HEK293 (cell line): ENCODE data around the gene MYL4.

ENCODE experiments used
- CTCF ChIA-PET: fragments of 350-600 bp; formaldehyde crosslinking; extraction: SDS; loops from one replicate; lab custom pipeline; 2021; ENCODE audit warnings: antibody characterized with exemption; lab: Yijun Ruan, JAX
- POLR2A ChIA-PET: fragments of 300-600 bp; formaldehyde crosslinking; extraction: SDS; loops from one replicate; lab custom pipeline; 2020; ENCODE audit warnings: antibody characterized with exemption, inconsistent platforms; lab: Yijun Ruan, JAX
- H3K27ac ChIP-seq: fragments of 200-500 bp; sonication (Bioruptor generic); 2 replicates; pipeline ENCODE4 v1.5.1; 2014; ENCODE audit warnings: low read depth, low read length, control low read depth, inconsistent platforms; ENCODE audit errors: extremely low read depth
- H3K36me3 ChIP-seq, 2 experiments: fragments of 200-500 bp in 1 of 2; sonication (Bioruptor generic) in 1 of 2; 1 replicate in 1 of 2; 2 replicates in 1 of 2; pipeline ENCODE4 v1.5.1; 2014 to 2017; ENCODE audit warnings: inconsistent platforms in 2 of 2, low read length in 2 of 2; ENCODE audit not compliant: control insufficient read depth in 2 of 2, insufficient read depth in 1 of 2
- H3K4me1 ChIP-seq: fragments of 200-500 bp; sonication (Bioruptor generic); 2 replicates; pipeline ENCODE4 v1.5.1; 2014; ENCODE audit warnings: mild to moderate bottlenecking, low read length, inconsistent platforms; ENCODE audit not compliant: control insufficient read depth, insufficient read depth
- H3K4me3 ChIP-seq: 2 replicates; pipeline ENCODE4 v1.5.1; 2011; ENCODE audit warnings: low read depth, mild to moderate bottlenecking, control low read depth, low read length, moderate library complexity
- H3K9me3 ChIP-seq: fragments of 200-500 bp; sonication (Bioruptor generic); 2 replicates; pipeline ENCODE4 v1.5.1; 2014; ENCODE audit warnings: low read depth, low read length, inconsistent platforms; ENCODE audit not compliant: control insufficient read depth, insufficient read depth
- FEZF1 ChIP-seq: fragments of 450-650 bp; formaldehyde crosslinking; IDR thresholded peaks from 2 replicates; pipeline ENCODE4 v1.5.1; 2016; ENCODE audit warnings: missing biosample characterization, missing genetic modification characterization
- GLIS1 ChIP-seq: fragments of 450-650 bp; formaldehyde crosslinking; IDR thresholded peaks from 2 replicates; pipeline ENCODE4 v1.5.1; 2016; ENCODE audit warnings: missing biosample characterization, missing genetic modification characterization
- MEIS1 ChIP-seq: sonication (generic); formaldehyde crosslinking; IDR thresholded peaks from 2 replicates; pipeline ENCODE4 v1.8.1; 2022; ENCODE audit warnings: missing genetic modification reagents, mild to moderate bottlenecking, borderline replicate concordance
- MZF1 ChIP-seq: fragments of 450-650 bp; formaldehyde crosslinking; IDR thresholded peaks from 2 replicates; pipeline ENCODE4 v1.5.1; 2017; ENCODE audit warnings: missing biosample characterization, missing genetic modification characterization, borderline replicate concordance
- PRDM1 ChIP-seq: fragments of 450-650 bp; formaldehyde crosslinking; IDR thresholded peaks from 2 replicates; pipeline ENCODE4; 2016; ENCODE audit warnings: missing biosample characterization, missing genetic modification characterization
- PRDM4 ChIP-seq: fragments of 450-650 bp; formaldehyde crosslinking; IDR thresholded peaks from 2 replicates; pipeline ENCODE4 v1.5.1; 2017; ENCODE audit warnings: missing biosample characterization, missing genetic modification characterization
- SCRT1 ChIP-seq: fragments of 450-650 bp; formaldehyde crosslinking; IDR thresholded peaks from 2 replicates; pipeline ENCODE4 v1.5.1; 2016; ENCODE audit warnings: missing biosample characterization, missing genetic modification characterization, borderline replicate concordance
- ZBTB10 ChIP-seq: fragments of 450-650 bp; formaldehyde crosslinking; IDR thresholded peaks from 2 replicates; pipeline ENCODE4 v1.5.1; 2016; ENCODE audit warnings: missing biosample characterization, missing genetic modification characterization
- ZBTB21 ChIP-seq: fragments of 450-650 bp; formaldehyde crosslinking; IDR thresholded peaks from 2 replicates; pipeline ENCODE4 v1.5.1; 2017; ENCODE audit warnings: missing biosample characterization, missing genetic modification characterization
- ZNF114 ChIP-seq: fragments of 450-650 bp; formaldehyde crosslinking; IDR thresholded peaks from 2 replicates; pipeline ENCODE4 v1.5.0; 2017; ENCODE audit warnings: missing biosample characterization, missing genetic modification characterization
- ZNF202 ChIP-seq: fragments of 450-650 bp; formaldehyde crosslinking; IDR thresholded peaks from 2 replicates; pipeline ENCODE4 v1.5.1; 2016; ENCODE audit warnings: missing biosample characterization, missing genetic modification characterization, borderline replicate concordance
- ZNF274 ChIP-seq, 2 experiments: fragments of 200-500 bp in 1 of 2; fragments of 450-650 bp in 1 of 2; sonication (Bioruptor generic) in 1 of 2; formaldehyde crosslinking in 1 of 2; IDR thresholded peaks; 2 replicates each; pipeline versions ENCODE4 v1.5.1 to v1.6.1; 2014 to 2016; ENCODE audit warnings: borderline replicate concordance in 1 of 2, inconsistent platforms in 1 of 2, low read length in 1 of 2, missing biosample characterization in 1 of 2, missing genetic modification characterization in 1 of 2
- ZNF335 ChIP-seq: fragments of 450-650 bp; formaldehyde crosslinking; conservative IDR thresholded peaks from 2 replicates; pipeline ENCODE4 v1.5.1; 2016; ENCODE audit warnings: missing biosample characterization, missing genetic modification characterization
- ZNF37A ChIP-seq: fragments of 450-650 bp; IDR thresholded peaks from 2 replicates; pipeline ENCODE4 v1.5.1; 2018; ENCODE audit warnings: missing biosample characterization, missing genetic modification characterization
- ZNF658 ChIP-seq: fragments of 450-650 bp; formaldehyde crosslinking; IDR thresholded peaks from 2 replicates; pipeline ENCODE4; 2016; ENCODE audit warnings: missing biosample characterization, missing genetic modification characterization
- ZNF677 ChIP-seq: fragments of 450-650 bp; IDR thresholded peaks from 2 replicates; pipeline ENCODE4 v1.5.0; 2018; ENCODE audit warnings: missing biosample characterization, mild to moderate bottlenecking, missing genetic modification characterization, moderate library complexity
- TF ChIP-seq, protein P1 (sequence below): fragments of 450-650 bp; formaldehyde crosslinking; IDR thresholded peaks from 2 replicates; pipeline ENCODE4 v1.5.1; 2016; ENCODE audit warnings: missing biosample characterization, missing genetic modification characterization
- TF ChIP-seq, protein P2 (sequence below): fragments of 450-650 bp; formaldehyde crosslinking; IDR thresholded peaks from 2 replicates; pipeline ENCODE4 v1.5.1; 2016; ENCODE audit warnings: missing biosample characterization, missing genetic modification characterization
- TF ChIP-seq, protein P3 (sequence below): fragments of 450-650 bp; formaldehyde crosslinking; IDR thresholded peaks from 2 replicates; pipeline ENCODE4 v1.5.1; 2017; ENCODE audit warnings: missing biosample characterization, missing genetic modification characterization
- TF ChIP-seq, protein P4 (sequence below): fragments of 450-650 bp; formaldehyde crosslinking; IDR thresholded peaks from 2 replicates; pipeline ENCODE4 v1.5.1; 2016; ENCODE audit warnings: missing biosample characterization, missing genetic modification characterization

The MYL4 gene

DNA sequence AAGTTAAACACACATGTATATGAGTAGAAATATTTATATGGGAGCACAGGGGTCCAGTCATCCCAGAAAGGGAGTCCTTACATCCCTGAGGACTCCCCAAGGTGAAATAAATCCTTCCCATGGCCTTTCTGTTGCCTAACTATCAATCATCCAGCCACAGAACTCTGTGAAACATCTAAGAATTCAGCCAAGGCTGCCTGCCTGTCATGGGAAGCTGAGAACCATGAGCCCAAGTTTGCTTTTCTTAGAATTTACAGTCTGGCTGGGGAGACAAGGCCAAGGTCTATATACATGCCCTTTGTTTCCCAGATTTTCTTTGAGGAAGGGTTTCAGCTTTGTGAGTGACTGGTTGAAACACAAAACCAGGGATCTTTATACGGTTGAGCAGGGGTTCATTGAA, 15.8 kb downstream of the MYL4 start (continued):
- no peak for TF ChIP-seq PRDM4
- TF ChIP-seq PRDM1 (tag by site-specific recombination), result no peak
- TF ChIP-seq ZBTB10 (tag by site-specific recombination), result no peak
- TF ChIP-seq, protein P1, sequence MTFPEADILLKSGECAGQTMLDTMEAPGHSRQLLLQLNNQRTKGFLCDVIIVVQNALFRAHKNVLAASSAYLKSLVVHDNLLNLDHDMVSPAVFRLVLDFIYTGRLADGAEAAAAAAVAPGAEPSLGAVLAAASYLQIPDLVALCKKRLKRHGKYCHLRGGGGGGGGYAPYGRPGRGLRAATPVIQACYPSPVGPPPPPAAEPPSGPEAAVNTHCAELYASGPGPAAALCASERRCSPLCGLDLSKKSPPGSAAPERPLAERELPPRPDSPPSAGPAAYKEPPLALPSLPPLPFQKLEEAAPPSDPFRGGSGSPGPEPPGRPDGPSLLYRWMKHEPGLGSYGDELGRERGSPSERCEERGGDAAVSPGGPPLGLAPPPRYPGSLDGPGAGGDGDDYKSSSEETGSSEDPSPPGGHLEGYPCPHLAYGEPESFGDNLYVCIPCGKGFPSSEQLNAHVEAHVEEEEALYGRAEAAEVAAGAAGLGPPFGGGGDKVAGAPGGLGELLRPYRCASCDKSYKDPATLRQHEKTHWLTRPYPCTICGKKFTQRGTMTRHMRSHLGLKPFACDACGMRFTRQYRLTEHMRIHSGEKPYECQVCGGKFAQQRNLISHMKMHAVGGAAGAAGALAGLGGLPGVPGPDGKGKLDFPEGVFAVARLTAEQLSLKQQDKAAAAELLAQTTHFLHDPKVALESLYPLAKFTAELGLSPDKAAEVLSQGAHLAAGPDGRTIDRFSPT (tag by site-specific recombination), result no peak
- TF ChIP-seq, protein P2, sequence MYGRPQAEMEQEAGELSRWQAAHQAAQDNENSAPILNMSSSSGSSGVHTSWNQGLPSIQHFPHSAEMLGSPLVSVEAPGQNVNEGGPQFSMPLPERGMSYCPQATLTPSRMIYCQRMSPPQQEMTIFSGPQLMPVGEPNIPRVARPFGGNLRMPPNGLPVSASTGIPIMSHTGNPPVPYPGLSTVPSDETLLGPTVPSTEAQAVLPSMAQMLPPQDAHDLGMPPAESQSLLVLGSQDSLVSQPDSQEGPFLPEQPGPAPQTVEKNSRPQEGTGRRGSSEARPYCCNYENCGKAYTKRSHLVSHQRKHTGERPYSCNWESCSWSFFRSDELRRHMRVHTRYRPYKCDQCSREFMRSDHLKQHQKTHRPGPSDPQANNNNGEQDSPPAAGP (tag by site-specific recombination), result no peak
- no peak for TF ChIP-seq ZNF274 (IDR thresholded peaks at IDR 0.05; ENCODE audit: low read length)
- no peak for TF ChIP-seq ZNF274 (tag by site-specific recombination; IDR thresholded peaks at IDR 0.05; ENCODE audit: borderline replicate concordance)
- no peak for TF ChIP-seq MEIS1 (CRISPR knock-in tag)
- TF ChIP-seq ZNF37A (tag by site-specific recombination), result no peak
- no peak for TF ChIP-seq ZNF658

DNA sequence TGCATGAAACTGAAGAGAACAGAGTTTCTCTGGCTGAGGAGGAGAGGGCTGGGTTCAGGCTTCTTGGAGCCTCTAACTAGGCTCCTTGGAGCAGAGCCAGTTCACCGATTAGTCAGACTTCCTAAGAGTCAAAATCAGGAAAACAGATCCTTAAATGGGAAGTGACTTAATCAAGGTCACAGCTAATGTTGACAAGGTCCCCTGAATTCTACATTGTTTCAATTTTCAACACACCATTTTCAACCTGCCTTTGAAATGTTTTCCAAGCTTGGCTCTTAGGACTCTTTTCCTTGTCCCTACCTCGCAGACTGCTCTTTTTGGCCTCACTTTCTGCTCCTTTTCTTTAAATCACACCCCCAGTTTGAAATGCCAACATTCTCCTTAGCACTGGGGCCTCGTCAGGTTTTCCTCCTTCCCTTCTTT, 16.3 kb downstream of the MYL4 start:
- no peak overlapping the region for H3K4me3 ChIP-seq
- POLR2A ChIA-PET, result interaction anchor here (0.7 kb wide), 1 partner anchor 36 kb away, joined by 3 read pairs; the partner anchor contains the start of gene CDC27
- TF ChIP-seq, protein P3, sequence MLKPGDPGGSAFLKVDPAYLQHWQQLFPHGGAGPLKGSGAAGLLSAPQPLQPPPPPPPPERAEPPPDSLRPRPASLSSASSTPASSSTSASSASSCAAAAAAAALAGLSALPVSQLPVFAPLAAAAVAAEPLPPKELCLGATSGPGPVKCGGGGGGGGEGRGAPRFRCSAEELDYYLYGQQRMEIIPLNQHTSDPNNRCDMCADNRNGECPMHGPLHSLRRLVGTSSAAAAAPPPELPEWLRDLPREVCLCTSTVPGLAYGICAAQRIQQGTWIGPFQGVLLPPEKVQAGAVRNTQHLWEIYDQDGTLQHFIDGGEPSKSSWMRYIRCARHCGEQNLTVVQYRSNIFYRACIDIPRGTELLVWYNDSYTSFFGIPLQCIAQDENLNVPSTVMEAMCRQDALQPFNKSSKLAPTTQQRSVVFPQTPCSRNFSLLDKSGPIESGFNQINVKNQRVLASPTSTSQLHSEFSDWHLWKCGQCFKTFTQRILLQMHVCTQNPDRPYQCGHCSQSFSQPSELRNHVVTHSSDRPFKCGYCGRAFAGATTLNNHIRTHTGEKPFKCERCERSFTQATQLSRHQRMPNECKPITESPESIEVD, result peak; percentile 90
- TF ChIP-seq ZBTB21 (tag by site-specific recombination) (no peak), GLIS1 (tag by site-specific recombination) (no peak), ZNF114 (tag by site-specific recombination) (no peak), MZF1 (no peak), SCRT1 (no peak), ZNF202 (tag by site-specific recombination) (no peak), ZNF335 (tag by site-specific recombination) (peak; percentile 60), FEZF1 (tag by site-specific recombination) (peak; percentile 40; the same call in 1 of the 2 replicates), ZBTB10 (tag by site-specific recombination) (no peak), ZNF677 (tag by site-specific recombination) (no peak)
- TF ChIP-seq, protein P4, sequence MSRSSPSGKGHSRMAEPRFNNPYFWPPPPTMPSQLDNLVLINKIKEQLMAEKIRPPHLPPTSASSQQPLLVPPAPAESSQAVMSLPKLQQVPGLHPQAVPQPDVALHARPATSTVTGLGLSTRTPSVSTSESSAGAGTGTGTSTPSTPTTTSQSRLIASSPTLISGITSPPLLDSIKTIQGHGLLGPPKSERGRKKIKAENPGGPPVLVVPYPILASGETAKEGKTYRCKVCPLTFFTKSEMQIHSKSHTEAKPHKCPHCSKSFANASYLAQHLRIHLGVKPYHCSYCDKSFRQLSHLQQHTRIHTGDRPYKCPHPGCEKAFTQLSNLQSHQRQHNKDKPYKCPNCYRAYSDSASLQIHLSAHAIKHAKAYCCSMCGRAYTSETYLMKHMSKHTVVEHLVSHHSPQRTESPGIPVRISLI, result peak; percentile 87

More for the DNA sequence above, 16.3 kb downstream of the MYL4 start:
- Histone ChIP-seq H3K27ac (peak overlapping the region; percentile 39; the same call in 1 of the 2 replicates), H3K4me1 (peaks cover 2% of the 10 kb centered on the region; the same call in 1 of the 2 replicates), H3K36me3 (no peaks in the 10 kb centered on the region), H3K9me3 (no peaks in the 10 kb centered on the region)
- CTCF ChIA-PET, result interaction anchor here (0.8 to 2.1 kb wide), 3 partner anchors 27 to 90 kb away, joined by 3 to 14 read pairs (median 3); no protein-coding TSS in a partner anchor
